ENCODE data around the gene CDK12. TPM values are rescaled to one million over a fixed set of nuclear protein-coding genes. Genes with fewer than 3 reads are reported as not detected.

Gene CDK12
- total and polyA plus RNA-seq, 2 experiments from 2014 or later, result 10.2 to 41.3 TPM

DNA sequence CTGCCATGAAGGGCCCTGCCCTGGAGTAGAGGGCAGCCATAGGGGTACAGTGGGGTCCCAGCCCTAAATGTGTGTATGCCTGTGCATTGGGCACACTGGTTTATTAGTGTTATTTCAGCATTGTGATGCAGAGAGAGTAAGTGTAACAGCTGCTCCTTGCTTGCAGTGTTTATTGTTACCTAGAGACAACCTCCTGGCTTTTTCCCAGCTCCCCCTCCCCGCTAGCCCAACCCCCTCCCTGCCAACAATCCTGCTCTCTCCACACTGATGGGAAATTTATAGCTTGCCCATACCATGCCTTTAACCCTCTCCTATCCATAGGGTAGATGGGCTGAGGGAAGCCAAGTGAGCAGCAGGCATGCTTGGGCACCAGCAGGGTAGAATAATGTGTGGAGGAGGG is 95.1 kb downstream of the CDK12 start:
- Histone ChIP-seq H3K79me2 (no peaks in the 10 kb centered on the region), H3K27ac (no peak overlapping the region), H3K36me3 (replicated peaks; ENCODE audit: insufficient read depth, low read depth) (no peaks in the 10 kb centered on the region), H3K9me3 (ENCODE audit: low read depth) (no peaks in the 10 kb centered on the region), H2AFZ (no peak overlapping the region), H3K4me2 (no peak overlapping the region), H3K4me1 (ENCODE audit: insufficient read depth) (no peaks in the 10 kb centered on the region), H3K27me3 (no peaks in the 10 kb centered on the region), H3K9me2 (replicated peaks; ENCODE audit: insufficient read depth) (no peaks in the 10 kb centered on the region), H4K20me1 (ENCODE audit: insufficient read depth, poor library complexity, severe bottlenecking) (no peaks in the 10 kb centered on the region), H3K4me3 (no peak overlapping the region)
- TF ChIP-seq EZH2 (IDR thresholded peaks at IDR 0.05; ENCODE audit: borderline replicate concordance) (no peak), EZH2phosphoT487 (IDR thresholded peaks at IDR 0.05; ENCODE audit: low read depth, severe bottlenecking, unreplicated experiment) (no peak)
- TF ChIP-seq, protein P1, sequence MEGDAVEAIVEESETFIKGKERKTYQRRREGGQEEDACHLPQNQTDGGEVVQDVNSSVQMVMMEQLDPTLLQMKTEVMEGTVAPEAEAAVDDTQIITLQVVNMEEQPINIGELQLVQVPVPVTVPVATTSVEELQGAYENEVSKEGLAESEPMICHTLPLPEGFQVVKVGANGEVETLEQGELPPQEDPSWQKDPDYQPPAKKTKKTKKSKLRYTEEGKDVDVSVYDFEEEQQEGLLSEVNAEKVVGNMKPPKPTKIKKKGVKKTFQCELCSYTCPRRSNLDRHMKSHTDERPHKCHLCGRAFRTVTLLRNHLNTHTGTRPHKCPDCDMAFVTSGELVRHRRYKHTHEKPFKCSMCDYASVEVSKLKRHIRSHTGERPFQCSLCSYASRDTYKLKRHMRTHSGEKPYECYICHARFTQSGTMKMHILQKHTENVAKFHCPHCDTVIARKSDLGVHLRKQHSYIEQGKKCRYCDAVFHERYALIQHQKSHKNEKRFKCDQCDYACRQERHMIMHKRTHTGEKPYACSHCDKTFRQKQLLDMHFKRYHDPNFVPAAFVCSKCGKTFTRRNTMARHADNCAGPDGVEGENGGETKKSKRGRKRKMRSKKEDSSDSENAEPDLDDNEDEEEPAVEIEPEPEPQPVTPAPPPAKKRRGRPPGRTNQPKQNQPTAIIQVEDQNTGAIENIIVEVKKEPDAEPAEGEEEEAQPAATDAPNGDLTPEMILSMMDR (IDR thresholded peaks at IDR 0.05; ENCODE audit: poor library complexity), result no peak
- DNase-seq (ENCODE audit: low spot score), result no peak
- WGBS (ENCODE audit: low lambda C conversion rate, missing lambda C conversion rate), result 50% methylated on average over 1 of the region's 1 CpG

DNA sequence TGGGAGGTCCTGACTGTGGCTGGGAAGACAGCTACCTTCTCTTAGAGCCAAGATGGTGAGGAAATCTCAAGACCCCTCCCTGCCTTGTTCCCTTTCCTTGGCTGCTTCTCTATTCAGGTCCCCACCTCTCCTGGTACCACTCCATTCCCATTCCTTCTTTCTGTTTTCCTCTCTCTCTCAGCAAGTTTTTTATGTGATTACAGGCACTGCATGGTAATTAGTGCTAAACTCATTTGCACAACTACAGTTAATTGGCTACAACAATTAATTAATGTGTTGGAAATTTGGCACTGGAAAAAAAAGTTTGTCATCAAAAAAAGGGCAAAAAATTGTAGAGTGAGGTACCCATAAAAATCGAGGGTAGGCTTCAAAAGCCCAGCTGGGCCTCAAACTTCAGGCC is 101.1 kb downstream of the CDK12 start:
- no peaks in the 10 kb centered on the region for H4K20me1 ChIP-seq (ENCODE audit: insufficient read depth, poor library complexity, severe bottlenecking)
- no peak for DNase-seq (ENCODE audit: low spot score)
- no peaks in the 10 kb centered on the region for H3K79me2 ChIP-seq
- H3K4me1 ChIP-seq (ENCODE audit: insufficient read depth), result no peaks in the 10 kb centered on the region
- H2AFZ ChIP-seq, result no peak overlapping the region
- no peaks in the 10 kb centered on the region for H3K36me3 ChIP-seq (replicated peaks; ENCODE audit: insufficient read depth, low read depth)
- 83% methylated on average over 1 of the region's 1 CpG for WGBS (ENCODE audit: low lambda C conversion rate, missing lambda C conversion rate)
- no peaks in the 10 kb centered on the region for H3K9me3 ChIP-seq (ENCODE audit: low read depth)
- H3K27me3 ChIP-seq, result no peaks in the 10 kb centered on the region
- TF ChIP-seq EZH2phosphoT487 (IDR thresholded peaks at IDR 0.05; ENCODE audit: low read depth, severe bottlenecking, unreplicated experiment) (no peak), EZH2 (IDR thresholded peaks at IDR 0.05; ENCODE audit: borderline replicate concordance) (no peak)
- TF ChIP-seq, protein P1 (IDR thresholded peaks at IDR 0.05; ENCODE audit: poor library complexity), result no peak
- no peak overlapping the region for H3K4me3 ChIP-seq
- H3K27ac ChIP-seq, result no peak overlapping the region
- H3K4me2 ChIP-seq, result no peak overlapping the region
- no peaks in the 10 kb centered on the region for H3K9me2 ChIP-seq (replicated peaks; ENCODE audit: insufficient read depth)

DNA sequence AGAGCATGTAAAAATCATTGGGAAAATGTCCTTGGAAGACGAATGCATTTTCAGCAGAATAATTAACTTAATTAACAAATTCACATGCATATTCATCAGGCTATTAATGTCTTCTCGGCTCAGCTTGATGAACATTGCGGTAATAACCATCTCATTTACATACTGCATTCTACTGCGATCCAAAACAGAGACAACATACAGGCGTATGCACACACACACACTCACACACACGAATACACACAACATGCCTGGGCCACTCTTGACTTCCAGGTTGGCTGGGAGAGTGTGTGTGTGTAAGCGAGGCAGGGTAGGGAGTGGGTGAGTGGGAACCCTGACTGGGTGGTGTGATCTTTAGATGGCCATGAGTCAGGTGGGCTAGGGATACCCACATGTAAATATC is 101.7 kb downstream of the CDK12 start:
- DNase-seq (ENCODE audit: low spot score), result no peak
- Histone ChIP-seq H3K9me2 (replicated peaks; ENCODE audit: insufficient read depth) (no peaks in the 10 kb centered on the region), H3K4me1 (ENCODE audit: insufficient read depth) (no peaks in the 10 kb centered on the region), H2AFZ (no peak overlapping the region), H3K9me3 (ENCODE audit: low read depth) (no peaks in the 10 kb centered on the region), H3K27ac (no peak overlapping the region), H3K27me3 (no peaks in the 10 kb centered on the region), H4K20me1 (ENCODE audit: insufficient read depth, poor library complexity, severe bottlenecking) (no peaks in the 10 kb centered on the region), H3K4me2 (no peak overlapping the region), H3K4me3 (no peak overlapping the region), H3K79me2 (no peaks in the 10 kb centered on the region), H3K36me3 (replicated peaks; ENCODE audit: insufficient read depth, low read depth) (no peaks in the 10 kb centered on the region)
- 88% methylated on average over 7 of the region's 7 CpGs for WGBS (ENCODE audit: low lambda C conversion rate, missing lambda C conversion rate)
- no peak for TF ChIP-seq EZH2 (IDR thresholded peaks at IDR 0.05; ENCODE audit: borderline replicate concordance)

DNA sequence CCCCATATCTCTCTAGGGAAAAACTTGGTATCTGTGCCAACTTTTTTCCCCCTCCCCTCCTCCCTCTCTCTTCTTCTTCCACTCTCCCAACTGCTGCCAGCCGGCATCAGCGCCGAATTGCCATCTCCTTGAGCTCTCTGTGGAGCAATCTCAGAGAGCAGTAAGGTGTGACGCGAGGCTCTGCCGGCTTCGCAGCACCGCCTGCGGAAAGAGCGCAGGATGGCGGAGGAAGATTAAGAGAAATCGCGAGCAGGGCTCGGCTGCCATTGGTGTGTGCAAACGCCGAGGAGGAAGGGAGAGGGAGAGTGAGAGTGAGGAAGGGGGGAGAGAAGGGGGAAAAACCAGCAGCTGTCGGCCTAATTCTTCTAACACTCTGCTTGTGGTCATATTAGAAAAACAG is 102.2 kb downstream of the CDK12 start:
- no peak for TF ChIP-seq EZH2phosphoT487 (IDR thresholded peaks at IDR 0.05; ENCODE audit: low read depth, severe bottlenecking, unreplicated experiment)
- TF ChIP-seq, protein P1 (IDR thresholded peaks at IDR 0.05; ENCODE audit: poor library complexity), result no peak
- TF ChIP-seq EZH2 (IDR thresholded peaks at IDR 0.05; ENCODE audit: borderline replicate concordance), result no peak
- Histone ChIP-seq H3K9me3 (ENCODE audit: low read depth) (no peaks in the 10 kb centered on the region), H4K20me1 (ENCODE audit: insufficient read depth, poor library complexity, severe bottlenecking) (no peaks in the 10 kb centered on the region), H3K4me3 (no peak overlapping the region), H3K27ac (no peak overlapping the region), H3K36me3 (replicated peaks; ENCODE audit: insufficient read depth, low read depth) (no peaks in the 10 kb centered on the region), H2AFZ (no peak overlapping the region), H3K27me3 (no peaks in the 10 kb centered on the region), H3K4me2 (no peak overlapping the region), H3K4me1 (ENCODE audit: insufficient read depth) (no peaks in the 10 kb centered on the region), H3K79me2 (no peaks in the 10 kb centered on the region), H3K9me2 (replicated peaks; ENCODE audit: insufficient read depth) (no peaks in the 10 kb centered on the region)
- WGBS (ENCODE audit: low lambda C conversion rate, missing lambda C conversion rate), result 54% methylated on average over 17 of the region's 17 CpGs
- DNase-seq (ENCODE audit: low spot score), result no peak

Data from hepatocyte (in vitro differentiated cells).